BJ (cell line): ENCODE results near the gene RALY. TPM values are rescaled to one million over a fixed set of nuclear protein-coding genes. Genes with fewer than 3 reads are reported as not detected.

Experiments used
- CTCF ChIA-PET: fragments of 350-600 bp; formaldehyde crosslinking; extraction: SDS; loops from one replicate; lab custom pipeline; 2021; ENCODE audit warnings: antibody characterized with exemption, inconsistent platforms; lab: Yijun Ruan, JAX
- POLR2A ChIA-PET: fragments of 300-600 bp; sonication (Branson Sonifier 250); formaldehyde crosslinking; extraction: SDS; loops from one replicate; lab custom pipeline; 2021; ENCODE audit warnings: antibody characterized with exemption; lab: Charles Lee
- DNase-seq: peaks from one replicate; pipeline ENCODE4 v3.0.0-alpha.2; 2011; ENCODE audit warnings: low read depth
- H3K27me3 ChIP-seq: 2 replicates; pipeline ENCODE4 v1.6.0; 2011; ENCODE audit warnings: low read length; ENCODE audit not compliant: control insufficient read depth, insufficient read depth
- H3K36me3 ChIP-seq: 2 replicates; pipeline ENCODE4 v1.5.1; 2011; ENCODE audit warnings: low read length; ENCODE audit not compliant: control insufficient read depth, insufficient read depth
- H3K4me3 ChIP-seq: 2 replicates; pipeline ENCODE4 v1.5.1; 2011; ENCODE audit warnings: low read depth, mild to moderate bottlenecking, control low read depth, low read length
- polyA plus RNA-seq: library from polyadenylated mRNA; depleted of rRNA; stranded (reverse); fragments of >200 nt; gene quantifications from 2 replicates; pipeline ENCODE4 v1.2.3, GENCODE V29; 2011
- TF ChIP-seq, protein P1 (sequence below): IDR thresholded peaks from 2 replicates; pipeline ENCODE4 v1.5.1; 2011; ENCODE audit warnings: low read depth, mild to moderate bottlenecking, control low read depth, inconsistent platforms, low read length, moderate library complexity; ENCODE audit not compliant: insufficient read depth

RALY gene
- polyA plus RNA-seq, 1 experiment = 144 TPM

DNA sequence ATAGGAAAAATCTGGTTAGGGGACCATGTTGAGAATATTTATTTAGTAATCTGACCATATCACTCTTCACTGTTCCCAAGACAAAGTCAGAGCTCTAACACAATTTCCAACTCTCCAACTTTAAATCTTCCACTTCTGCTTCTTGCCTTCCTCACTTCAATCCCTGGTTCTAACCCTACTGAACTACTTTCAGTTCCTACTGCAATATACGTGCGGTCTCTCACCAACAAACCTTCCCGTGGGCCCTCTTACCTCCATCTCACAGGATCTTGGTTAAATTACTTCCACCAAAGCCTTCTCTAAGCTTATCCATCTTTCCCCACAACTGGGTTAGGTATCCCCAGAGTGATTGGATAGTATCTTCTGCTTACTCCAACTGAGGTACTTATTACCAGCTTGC, 110.3 kb downstream of the RALY start:
- H3K27me3 ChIP-seq = no peaks in the 10 kb centered on the region
- TF ChIP-seq, protein P1, sequence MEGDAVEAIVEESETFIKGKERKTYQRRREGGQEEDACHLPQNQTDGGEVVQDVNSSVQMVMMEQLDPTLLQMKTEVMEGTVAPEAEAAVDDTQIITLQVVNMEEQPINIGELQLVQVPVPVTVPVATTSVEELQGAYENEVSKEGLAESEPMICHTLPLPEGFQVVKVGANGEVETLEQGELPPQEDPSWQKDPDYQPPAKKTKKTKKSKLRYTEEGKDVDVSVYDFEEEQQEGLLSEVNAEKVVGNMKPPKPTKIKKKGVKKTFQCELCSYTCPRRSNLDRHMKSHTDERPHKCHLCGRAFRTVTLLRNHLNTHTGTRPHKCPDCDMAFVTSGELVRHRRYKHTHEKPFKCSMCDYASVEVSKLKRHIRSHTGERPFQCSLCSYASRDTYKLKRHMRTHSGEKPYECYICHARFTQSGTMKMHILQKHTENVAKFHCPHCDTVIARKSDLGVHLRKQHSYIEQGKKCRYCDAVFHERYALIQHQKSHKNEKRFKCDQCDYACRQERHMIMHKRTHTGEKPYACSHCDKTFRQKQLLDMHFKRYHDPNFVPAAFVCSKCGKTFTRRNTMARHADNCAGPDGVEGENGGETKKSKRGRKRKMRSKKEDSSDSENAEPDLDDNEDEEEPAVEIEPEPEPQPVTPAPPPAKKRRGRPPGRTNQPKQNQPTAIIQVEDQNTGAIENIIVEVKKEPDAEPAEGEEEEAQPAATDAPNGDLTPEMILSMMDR = no peak
- no peak for DNase-seq
- no peak overlapping the region for H3K4me3 ChIP-seq
- ChIA-PET POLR2A (no interaction called here), CTCF (interaction anchor here (0.8 kb wide), 1 partner anchor 9 kb away, joined by 3 read pairs; no protein-coding TSS in a partner anchor)
- peaks cover 14% of the 10 kb centered on the region for H3K36me3 ChIP-seq

DNA sequence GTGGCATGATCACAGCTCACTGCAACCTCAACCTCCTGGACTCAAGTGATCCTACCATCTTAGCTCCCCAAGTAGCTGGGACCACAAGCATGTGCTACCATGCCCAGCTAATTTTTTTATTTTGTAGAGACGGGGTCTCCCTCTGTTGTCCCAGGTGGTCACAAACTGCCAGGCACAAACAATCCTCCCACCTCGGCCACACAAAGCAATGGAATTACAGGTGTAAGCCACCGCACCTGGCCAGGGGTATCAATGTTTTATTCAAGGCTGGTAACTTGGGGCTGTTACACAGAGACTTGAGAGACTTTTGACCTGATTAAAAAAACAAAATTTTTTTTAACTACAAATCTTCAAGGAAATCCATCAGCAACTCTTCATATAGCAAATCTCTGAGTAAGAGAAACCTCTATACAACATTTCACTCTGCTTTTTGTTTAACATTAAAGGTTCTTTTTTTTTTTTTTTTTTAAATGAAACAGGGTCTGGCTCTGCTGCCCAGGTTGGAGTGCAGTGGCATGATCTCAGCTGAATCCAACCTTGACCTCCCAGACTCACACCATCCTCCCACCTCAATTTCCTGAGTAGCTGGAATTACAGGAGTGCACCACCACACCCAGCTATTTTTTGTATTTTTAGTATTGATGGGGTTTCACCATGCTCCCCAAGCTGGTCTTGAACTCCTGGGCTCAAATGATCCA, 112.4 kb downstream of the RALY start:
- TF ChIP-seq, protein P1 = no peak
- Histone ChIP-seq H3K4me3 (no peak overlapping the region), H3K36me3 (peaks cover 14% of the 10 kb centered on the region), H3K27me3 (no peaks in the 10 kb centered on the region)
- no peak for DNase-seq
- CTCF ChIA-PET = interaction anchor here (0.5 kb wide), 1 partner anchor 125 kb away, joined by 3 read pairs; no protein-coding TSS in a partner anchor
- POLR2A ChIA-PET = no interaction called here

DNA sequence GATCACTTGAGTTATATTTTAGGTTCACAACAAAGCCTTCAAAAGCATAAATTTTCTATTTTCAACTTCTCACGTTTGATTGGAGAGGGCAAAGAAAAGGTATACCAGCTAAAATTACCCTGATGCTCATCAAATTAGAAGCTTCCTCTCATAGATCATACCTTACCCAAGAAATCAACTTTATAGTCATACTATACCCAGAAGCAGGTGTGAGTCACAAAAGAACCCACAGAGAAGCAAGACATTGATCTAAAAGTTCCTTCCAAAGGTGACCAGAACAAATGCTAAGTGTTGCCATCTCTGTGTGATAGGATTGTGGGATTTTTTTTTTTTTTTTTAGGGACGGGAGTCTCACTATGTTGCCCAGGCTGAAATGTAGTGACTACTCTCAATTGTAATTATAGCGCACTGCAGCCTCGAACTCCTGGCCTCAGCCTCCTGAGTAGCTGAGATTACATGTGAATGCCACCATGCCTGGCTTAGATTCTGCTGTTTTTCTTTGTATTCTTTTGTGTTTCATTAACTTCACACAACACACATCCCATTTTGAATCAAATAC, 115.0 kb downstream of the RALY start:
- TF ChIP-seq, protein P1 = no peak
- ChIA-PET CTCF (interaction anchor here (1.0 to 1.4 kb wide), 3 partner anchors 13 to 246 kb away, joined by 4 to 5 read pairs (median 5); no protein-coding TSS in a partner anchor), POLR2A (interaction anchor here (0.6 kb wide), 1 partner anchor 12 kb away, joined by 4 read pairs; no protein-coding TSS in a partner anchor)
- no peaks in the 10 kb centered on the region for H3K27me3 ChIP-seq
- H3K4me3 ChIP-seq = no peak overlapping the region
- no peak for DNase-seq
- peaks cover 12% of the 10 kb centered on the region for H3K36me3 ChIP-seq

DNA sequence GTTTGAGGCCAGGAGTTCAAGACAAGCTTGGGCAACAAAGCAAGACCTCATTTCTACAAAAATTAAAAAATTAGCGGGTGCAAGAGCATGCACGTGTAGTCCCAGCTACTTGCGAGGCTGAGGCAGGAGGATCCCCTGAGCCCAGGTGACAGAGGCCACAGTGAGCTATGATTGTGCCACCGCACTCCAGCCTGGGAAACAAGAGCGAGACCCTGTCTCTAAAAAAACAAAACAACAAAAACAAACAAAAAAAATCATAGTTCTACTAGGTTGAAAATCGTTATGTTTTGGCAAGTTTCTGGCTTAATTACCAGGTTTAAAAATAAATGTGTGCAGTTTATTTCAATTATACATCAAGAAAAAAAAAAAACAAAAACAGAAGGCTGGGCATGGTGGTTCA, 115.7 kb downstream of the RALY start:
- TF ChIP-seq, protein P1 = no peak
- ChIA-PET CTCF (no interaction called here), POLR2A (interaction anchor here (0.6 kb wide), 1 partner anchor 12 kb away, joined by 4 read pairs; no protein-coding TSS in a partner anchor)
- Histone ChIP-seq H3K4me3 (no peak overlapping the region), H3K27me3 (no peaks in the 10 kb centered on the region), H3K36me3 (peaks cover 8% of the 10 kb centered on the region)
- DNase-seq = no peak

DNA sequence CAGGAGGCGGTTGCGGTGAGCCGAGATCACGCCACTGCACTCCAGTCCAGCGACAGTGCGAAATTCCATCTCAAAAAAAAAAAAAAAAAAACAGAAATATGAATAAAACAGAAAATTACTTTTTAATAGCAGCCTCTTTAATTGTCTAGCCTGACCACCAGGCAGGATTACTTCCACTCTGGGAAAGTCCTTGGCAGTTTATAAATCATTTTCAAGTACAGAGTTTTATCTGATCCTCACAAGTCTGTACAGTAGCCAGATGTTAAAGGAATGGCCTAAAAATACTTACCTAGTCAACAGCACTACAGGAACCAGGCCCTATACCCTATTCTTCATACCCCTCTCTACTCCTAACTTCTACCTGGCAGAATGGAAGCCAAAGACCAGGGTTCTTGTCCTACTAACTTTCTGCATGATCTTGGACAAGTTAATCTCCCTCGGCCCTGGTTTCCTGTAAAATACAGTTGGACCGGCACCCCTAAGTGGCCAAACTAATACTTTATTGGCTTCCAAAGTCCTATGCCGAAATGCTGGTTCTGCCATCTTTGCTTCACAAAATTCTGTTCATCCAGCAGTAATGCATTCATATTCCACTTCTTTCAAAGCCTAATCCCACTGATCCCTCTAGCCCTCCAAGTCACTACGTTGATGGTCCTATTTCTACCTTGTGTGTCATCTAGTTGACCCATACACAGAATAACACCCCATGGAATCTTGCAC, 116.5 kb downstream of the RALY start:
- TF ChIP-seq, protein P1 = no peak
- ChIA-PET POLR2A (no interaction called here), CTCF (no interaction called here)
- H3K4me3 ChIP-seq = peak overlapping the region; percentile 72
- H3K27me3 ChIP-seq = no peaks in the 10 kb centered on the region
- no peak for DNase-seq
- peaks cover 6% of the 10 kb centered on the region for H3K36me3 ChIP-seq
